ENCODE results near the gene SLC25A53.

The SLC25A53 gene

DNA sequence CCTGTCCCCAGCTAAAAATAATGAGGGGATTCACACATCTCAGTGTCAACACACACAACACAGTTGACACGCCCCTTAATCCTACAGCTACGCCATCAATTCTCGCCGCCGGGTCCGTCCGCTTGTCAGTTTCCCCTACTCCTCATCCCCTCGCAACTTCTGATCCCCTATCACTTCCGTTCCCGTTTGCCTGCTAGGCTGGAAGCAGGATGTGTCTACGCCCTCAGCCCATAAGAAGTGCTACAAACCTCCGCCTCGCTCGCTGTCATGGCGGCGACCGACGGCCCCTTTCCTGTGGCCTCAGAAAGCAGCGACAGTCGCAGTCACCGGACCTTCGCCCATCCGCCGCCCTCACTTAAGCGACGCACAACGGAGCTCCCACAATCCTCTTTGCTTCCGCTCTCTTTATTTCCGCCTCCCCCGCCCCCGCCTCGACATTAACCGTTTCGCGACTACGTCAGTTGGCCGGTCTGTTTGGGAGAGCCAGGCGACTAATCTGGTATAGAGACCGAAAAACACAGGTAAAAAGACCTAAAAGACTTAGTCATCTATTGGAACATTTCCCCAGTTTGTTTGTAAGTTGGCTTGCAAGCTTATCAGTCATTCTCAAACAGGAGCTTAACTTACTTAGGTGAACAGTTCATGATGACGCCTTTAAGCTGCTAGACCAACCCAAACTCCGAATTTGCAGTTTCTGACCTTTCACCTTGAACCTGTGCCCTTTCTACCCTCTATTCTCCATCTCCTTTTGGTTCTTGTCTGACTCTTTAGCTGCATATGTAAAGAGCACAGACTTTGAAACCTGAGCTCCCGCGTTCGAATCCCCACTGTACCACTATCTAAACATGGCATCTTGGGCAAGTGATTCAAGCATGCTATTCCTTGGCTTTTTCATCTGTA lies at the start of gene SLC25A53:
SLC25A53 (minus strand) TSS at position 380 of the 900 bp plus-strand sequence. CDS start 51,752 bp downstream, outside the sequence.
- DNase-seq (ENCODE audit: low read depth in 2 of 2): peak; percentile 43 to 46

GRCh38 chrX:104205548-104205947 lies 48.7 kb upstream of the SLC25A53 start:
- no peak for DNase-seq (ENCODE audit: low read depth in 2 of 2)

- DNase-seq (ENCODE audit: low read depth in 2 of 2): no peak
Observed at GRCh38 chrX:104195489-104196084, 38.8 kb upstream of the SLC25A53 start.

- DNase-seq (ENCODE audit: low read depth in 2 of 2): no peak
Observed at GRCh38 chrX:104195013-104195412, 38.2 kb upstream of the SLC25A53 start.

- DNase-seq (ENCODE audit: low read depth in 2 of 2): no peak
Observed at GRCh38 chrX:104193485-104193884, 36.7 kb upstream of the SLC25A53 start.

DNA sequence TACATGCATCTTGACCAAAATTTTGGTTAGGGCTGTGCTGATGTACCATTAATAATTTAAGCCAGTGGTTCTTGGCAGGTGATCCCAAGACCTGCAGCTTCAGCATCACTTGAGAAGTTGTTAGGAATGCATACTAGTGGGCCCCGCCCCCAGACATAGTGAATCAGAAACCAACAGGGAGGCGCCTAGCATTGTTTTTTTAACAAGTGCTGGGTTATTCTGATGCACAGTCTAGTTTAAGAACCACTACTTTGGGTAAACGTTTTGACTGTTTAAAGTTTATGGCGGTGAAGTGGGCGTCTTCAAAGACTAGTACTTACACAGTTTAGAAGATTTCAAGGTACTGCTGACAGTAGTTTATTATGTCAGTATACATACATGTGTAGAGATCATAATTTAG lies 33.0 kb upstream of the SLC25A53 start:
- DNase-seq (ENCODE audit: low read depth in 2 of 2): no peak

- no peak for DNase-seq (ENCODE audit: low read depth in 2 of 2)
Observed at GRCh38 chrX:104187931-104188330, 31.1 kb upstream of the SLC25A53 start.

- DNase-seq (ENCODE audit: low read depth in 2 of 2): no peak
Observed at GRCh38 chrX:104183685-104184084, 26.9 kb upstream of the SLC25A53 start.

DNA sequence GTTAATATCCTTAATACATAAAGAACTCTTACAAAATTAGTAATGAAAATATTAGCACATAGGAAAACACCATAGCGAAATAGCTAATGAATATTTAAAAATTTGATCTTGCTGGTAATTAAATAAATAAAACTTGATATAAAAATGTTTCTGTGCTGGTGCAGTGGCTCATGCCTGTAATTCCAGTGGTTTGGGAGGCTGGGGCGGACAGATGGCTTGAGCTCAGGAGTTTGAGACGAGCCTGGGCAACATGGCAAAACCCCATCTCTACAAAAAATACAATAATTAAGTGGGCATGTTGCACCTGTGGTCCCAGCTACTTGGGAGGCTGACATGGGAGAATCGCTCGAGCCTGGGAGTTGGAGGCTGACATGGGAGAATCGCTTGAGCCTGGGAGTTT lies 17.0 kb upstream of the SLC25A53 start:
- DNase-seq (ENCODE audit: low read depth in 2 of 2): no peak

DNA sequence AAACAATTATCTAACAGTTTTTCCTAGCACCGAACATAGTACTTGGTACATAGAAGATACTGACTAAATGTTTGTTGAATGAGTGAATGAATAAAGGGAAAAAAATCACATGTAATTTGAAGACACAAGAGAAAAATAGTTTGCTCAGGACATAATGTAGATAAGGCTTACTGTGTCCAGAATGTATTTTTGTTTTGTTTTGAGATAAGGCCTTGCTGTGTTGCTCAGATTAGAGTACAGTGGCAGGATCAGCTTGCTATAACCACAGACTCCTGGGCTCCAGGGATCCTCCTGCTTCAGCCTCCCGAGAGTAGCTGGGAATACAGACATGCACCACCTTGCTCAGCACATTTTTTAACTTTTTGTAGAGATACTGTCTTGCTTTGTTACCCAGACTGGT lies 16.0 kb upstream of the SLC25A53 start:
- DNase-seq (ENCODE audit: low read depth in 2 of 2): no peak

GRCh38 chrX:104172121-104172520 lies 15.3 kb upstream of the SLC25A53 start:
- no peak for DNase-seq (ENCODE audit: low read depth in 2 of 2)

DNA sequence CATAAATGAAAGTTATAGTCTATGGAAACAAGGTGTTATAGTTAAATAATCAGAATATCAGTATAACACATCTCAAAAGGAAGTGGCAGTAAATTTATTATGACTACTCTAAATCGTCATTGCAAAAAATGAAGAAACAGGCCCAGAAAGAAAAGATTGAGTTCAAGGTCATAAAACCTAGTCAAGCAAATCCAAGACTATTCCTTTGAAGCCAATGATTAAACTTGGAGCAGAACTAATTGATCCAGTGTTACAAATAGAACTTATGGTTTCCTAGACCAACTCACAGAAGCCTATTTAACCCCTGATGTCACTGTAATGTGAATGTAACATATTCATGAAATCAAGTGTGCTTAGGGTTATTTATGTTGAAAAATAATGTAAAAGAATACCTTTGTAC lies 11.3 kb upstream of the SLC25A53 start:
- no peak for DNase-seq (ENCODE audit: low read depth in 2 of 2)

GRCh38 chrX:104166735-104167436 lies 10.1 kb upstream of the SLC25A53 start:
- no peak for DNase-seq (ENCODE audit: low read depth in 2 of 2)

- peak; percentile 64 for DNase-seq (ENCODE audit: low read depth in 2 of 2)
Observed at GRCh38 chrX:104165894-104166734, 9.3 kb upstream of the SLC25A53 start, which contains the start of gene FAM199X. Gene FAM199X, plus strand, starts transcription at chrX:104166453. Its CDS starts 333 bp downstream, at chrX:104166786.

GRCh38 chrX:104151037-104151436 lies 5.8 kb downstream of the SLC25A53 start:
- DNase-seq (ENCODE audit: low read depth in 2 of 2): no peak

DNA sequence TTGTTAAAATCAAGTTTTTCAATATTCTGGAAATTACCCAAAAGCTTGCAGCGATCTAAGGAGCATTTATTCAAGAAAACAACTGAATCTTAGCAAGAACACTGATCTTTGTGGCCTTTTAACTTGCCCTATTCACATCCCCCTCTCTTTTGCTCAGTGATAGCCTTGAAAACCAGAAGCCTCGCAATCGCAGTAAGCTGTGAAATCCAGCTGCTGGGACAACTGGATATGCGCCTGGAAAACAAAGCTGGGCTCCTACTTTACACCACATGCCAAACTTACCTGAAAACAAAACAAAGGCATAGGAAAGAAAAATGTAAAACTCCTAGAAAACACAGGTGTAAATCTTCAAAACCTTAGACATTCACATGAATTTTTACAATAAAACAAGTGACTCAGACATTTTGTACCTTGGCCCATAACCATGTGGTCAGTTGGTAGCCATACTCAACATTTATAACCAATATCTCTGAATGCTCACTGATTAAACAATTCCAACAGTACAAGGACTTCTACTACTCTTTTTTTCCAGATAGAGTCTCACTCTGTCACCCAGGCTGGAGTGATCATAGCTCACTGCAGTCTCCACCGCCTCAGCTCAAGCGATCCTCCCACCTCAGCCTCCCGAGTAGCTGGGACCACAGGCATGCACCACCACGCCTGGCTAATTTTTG lies 15.6 kb downstream of the SLC25A53 start:
- DNase-seq (ENCODE audit: low read depth in 2 of 2): no peak

DNA sequence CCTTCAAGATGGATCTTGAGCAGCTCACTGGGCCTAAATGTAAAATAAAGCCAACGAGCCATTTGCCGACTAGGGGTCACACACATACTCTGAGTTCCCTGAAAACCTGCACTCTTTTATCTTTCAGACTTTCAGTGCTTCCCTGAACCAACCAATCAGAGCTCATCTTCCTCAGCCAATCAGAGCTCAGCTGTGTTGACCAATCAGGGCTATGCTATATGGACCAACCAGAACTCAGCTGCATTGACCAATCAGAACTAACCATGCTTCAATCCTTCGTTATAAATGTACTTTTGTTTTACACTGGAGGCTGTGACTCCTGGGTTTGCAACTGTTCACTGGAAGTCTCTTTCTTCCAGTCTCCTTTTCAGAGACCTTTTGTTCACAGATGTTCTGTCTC lies 19.3 kb downstream of the SLC25A53 start:
- no peak for DNase-seq (ENCODE audit: low read depth in 2 of 2)

GRCh38 chrX:104136241-104137019 lies 20.4 kb downstream of the SLC25A53 start:
- DNase-seq (ENCODE audit: low read depth in 2 of 2): no peak

- DNase-seq (ENCODE audit: low read depth in 2 of 2): no peak
Observed at GRCh38 chrX:104135677-104136076, 21.1 kb downstream of the SLC25A53 start.

- no peak for DNase-seq (ENCODE audit: low read depth in 2 of 2)
Observed at GRCh38 chrX:104134583-104135261, 22.1 kb downstream of the SLC25A53 start.

Data from stimulated activated CD8-positive, alpha-beta memory T cell treated with anti-CD3 and anti-CD28 coated beads, Interleukin-15, amount 100 ng/mL, for 4 hours (primary cell).